ENCODE results near the gene KBTBD4. TPM values are rescaled to one million over a fixed set of nuclear protein-coding genes. Genes with fewer than 3 reads are reported as not detected.
"Not testable (repeated sequence)": the region's sequence is repeated elsewhere in the genome, so short reads cannot be mapped to it uniquely, and the experiment has no call there.

Gene KBTBD4
- total and polyA plus RNA-seq, 2 experiments from 2014 or later: 16.9 to 23.9 TPM

DNA sequence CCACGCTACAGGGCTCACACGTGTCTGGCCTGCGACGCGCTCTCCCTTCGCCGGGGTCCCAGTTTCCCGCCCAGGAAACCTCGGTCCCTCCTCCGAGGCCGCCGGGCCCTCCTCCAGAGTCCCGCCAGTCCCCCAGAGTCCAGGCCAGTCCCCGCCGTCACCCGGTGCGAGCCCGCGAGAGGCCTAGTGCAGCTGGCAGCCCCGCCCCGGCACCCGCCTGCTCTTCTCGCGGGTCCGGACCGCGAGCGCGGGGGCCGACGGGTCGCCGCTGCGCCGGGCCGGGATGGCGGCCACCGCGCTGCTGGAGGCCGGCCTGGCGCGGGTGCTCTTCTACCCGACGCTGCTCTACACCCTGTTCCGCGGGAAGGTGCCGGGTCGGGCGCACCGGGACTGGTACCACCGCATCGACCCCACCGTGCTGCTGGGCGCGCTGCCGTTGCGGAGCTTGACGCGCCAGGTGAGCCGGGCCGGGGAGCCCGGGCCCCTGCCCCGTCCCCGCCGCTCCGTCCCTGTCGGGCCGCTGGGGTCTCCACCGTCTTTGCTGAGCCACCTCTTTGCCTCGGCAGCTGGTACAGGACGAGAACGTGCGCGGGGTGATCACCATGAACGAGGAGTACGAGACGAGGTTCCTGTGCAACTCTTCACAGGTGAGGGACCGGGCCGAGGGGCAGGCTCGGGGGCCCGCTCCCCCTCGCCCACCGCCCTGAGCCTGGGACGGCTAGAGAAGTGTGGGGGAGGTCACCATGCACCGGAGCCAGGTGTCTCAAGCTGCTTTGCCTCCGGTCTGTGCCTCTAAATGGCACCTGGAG, 13.2 kb downstream of the KBTBD4 start, which contains the start of gene PTPMT1:
Gene PTPMT1, plus strand, starts transcription at position 260 of the 809 bp plus-strand sequence. Its CDS starts 24 bp downstream, at position 284.
- Histone ChIP-seq H3K27me3 (no peaks in the 10 kb centered on the region), H3K27ac (peak within 1 kb of the TSS; percentile 49), H3K36me3 (peaks cover 7% of the 10 kb centered on the region), H3K4me3 (peak within 1 kb of the TSS; percentile 65), H3K4me1 (ENCODE audit: low read depth) (no peaks in the 10 kb centered on the region), H3K9me3 (ENCODE audit: low read depth) (no peaks in the 10 kb centered on the region)
- DNase-seq (ENCODE audit: low read depth in 1 of 2, low spot score in 1 of 2): peak; percentile 79 to 89
- TF ChIP-seq, protein P1, sequence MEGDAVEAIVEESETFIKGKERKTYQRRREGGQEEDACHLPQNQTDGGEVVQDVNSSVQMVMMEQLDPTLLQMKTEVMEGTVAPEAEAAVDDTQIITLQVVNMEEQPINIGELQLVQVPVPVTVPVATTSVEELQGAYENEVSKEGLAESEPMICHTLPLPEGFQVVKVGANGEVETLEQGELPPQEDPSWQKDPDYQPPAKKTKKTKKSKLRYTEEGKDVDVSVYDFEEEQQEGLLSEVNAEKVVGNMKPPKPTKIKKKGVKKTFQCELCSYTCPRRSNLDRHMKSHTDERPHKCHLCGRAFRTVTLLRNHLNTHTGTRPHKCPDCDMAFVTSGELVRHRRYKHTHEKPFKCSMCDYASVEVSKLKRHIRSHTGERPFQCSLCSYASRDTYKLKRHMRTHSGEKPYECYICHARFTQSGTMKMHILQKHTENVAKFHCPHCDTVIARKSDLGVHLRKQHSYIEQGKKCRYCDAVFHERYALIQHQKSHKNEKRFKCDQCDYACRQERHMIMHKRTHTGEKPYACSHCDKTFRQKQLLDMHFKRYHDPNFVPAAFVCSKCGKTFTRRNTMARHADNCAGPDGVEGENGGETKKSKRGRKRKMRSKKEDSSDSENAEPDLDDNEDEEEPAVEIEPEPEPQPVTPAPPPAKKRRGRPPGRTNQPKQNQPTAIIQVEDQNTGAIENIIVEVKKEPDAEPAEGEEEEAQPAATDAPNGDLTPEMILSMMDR (IDR thresholded peaks at IDR 0.05; ENCODE audit: low read depth, low read length): no peak

DNA sequence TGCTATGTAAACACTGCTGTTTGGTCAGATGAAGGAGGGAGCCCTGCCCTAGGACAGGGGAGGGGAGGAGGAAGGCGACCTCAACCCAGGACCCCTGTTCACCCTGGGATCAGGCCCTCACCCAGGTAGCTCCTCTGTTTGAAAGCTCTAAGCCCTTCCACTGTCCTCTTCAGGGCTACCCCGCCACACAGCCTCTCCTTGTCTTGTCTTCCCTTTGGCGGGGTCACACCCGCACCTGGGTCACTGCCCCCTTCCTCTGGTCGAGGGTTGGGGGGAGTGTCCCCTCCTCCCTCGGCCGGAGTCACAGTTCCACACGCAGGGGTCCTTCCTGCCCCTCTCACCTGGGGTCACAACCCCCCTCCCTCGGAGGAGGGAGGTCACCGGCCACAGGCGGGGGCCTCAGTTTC, 13.8 kb downstream of the KBTBD4 start:
- DNase-seq (ENCODE audit: low read depth in 1 of 2, low spot score in 1 of 2): no peak
- Histone ChIP-seq H3K27ac (peak overlapping the region; percentile 49), H3K9me3 (ENCODE audit: low read depth) (no peaks in the 10 kb centered on the region), H3K4me3 (peak overlapping the region; percentile 65), H3K4me1 (ENCODE audit: low read depth) (no peaks in the 10 kb centered on the region), H3K27me3 (no peaks in the 10 kb centered on the region), H3K36me3 (peaks cover 2% of the 10 kb centered on the region)
- TF ChIP-seq, protein P1 (IDR thresholded peaks at IDR 0.05; ENCODE audit: low read depth, low read length): no peak

DNA sequence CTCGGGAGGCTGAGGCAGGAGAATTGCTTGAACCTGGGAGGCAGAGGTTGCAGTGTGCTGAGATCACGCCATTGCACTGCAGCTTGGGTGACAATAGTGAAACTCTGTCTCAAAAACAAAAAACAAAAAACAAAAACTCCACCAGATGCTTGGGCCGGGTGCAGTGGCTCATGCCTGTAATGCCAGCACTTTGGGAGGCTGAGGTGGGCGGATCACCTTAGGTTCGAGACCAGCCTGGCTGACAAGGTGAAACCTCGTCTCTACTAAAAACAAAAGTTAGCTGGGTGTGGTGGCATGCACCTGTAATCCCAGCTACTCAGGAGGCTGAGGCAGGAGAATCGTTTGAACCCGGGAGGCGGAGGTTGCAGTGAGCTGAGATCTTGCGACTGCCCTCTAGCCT, 14.4 kb downstream of the KBTBD4 start:
- H3K9me3 ChIP-seq (ENCODE audit: low read depth); H3K27me3 ChIP-seq; H3K4me3 ChIP-seq; H3K27ac ChIP-seq; H3K36me3 ChIP-seq; DNase-seq (ENCODE audit: low read depth in 1 of 2, low spot score in 1 of 2); H3K4me1 ChIP-seq (ENCODE audit: low read depth): not testable (repeated sequence)

DNA sequence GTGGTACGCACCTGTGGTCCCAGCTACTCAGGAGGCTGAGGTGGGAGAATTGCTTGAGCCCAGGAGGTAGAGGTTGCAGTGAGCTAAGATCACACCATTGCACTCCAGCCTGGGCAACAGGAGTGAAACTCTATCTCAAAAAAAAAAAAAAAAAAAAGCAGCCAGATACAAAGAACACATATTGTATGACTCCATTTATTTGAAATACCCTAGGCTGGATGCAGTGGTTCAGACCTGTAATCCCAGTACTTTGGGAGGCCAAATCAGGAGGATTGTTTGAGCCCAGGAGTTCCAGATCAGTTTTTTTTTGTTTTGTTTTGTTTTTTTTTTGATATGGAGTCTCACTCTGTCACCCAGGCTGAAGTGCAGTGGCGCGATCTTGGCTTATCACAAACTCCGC, 16.4 kb downstream of the KBTBD4 start:
- not testable (repeated sequence) for H3K27me3 ChIP-seq; H3K36me3 ChIP-seq; DNase-seq (ENCODE audit: low read depth in 1 of 2, low spot score in 1 of 2); H3K4me1 ChIP-seq (ENCODE audit: low read depth); H3K27ac ChIP-seq; H3K4me3 ChIP-seq; H3K9me3 ChIP-seq (ENCODE audit: low read depth)

DNA sequence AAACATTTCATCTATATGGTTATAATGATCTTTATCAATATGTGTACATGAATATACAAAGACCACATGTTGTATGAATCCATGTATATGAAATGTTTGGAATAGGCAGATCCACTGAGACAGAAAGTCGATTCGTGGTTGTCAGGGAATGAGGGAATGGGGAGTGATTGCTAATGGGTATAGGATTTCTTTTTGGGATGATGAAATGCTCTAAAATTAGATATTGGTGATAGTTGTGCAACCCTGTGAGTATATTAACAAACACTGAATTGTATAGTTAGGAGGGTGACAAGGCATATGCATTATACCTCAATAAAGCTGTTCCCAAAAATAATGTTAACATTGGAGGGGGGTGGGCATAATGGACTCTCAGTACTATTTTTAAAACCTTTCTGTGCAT, 18.3 kb downstream of the KBTBD4 start:
- Histone ChIP-seq H3K27me3 (no peaks in the 10 kb centered on the region), H3K27ac (no peak overlapping the region), H3K36me3 (no peaks in the 10 kb centered on the region), H3K9me3 (ENCODE audit: low read depth) (no peaks in the 10 kb centered on the region), H3K4me1 (ENCODE audit: low read depth) (no peaks in the 10 kb centered on the region), H3K4me3 (no peak overlapping the region)
- no peak for DNase-seq (ENCODE audit: low read depth in 1 of 2, low spot score in 1 of 2)
- TF ChIP-seq, protein P1 (IDR thresholded peaks at IDR 0.05; ENCODE audit: low read depth, low read length): no peak

DNA sequence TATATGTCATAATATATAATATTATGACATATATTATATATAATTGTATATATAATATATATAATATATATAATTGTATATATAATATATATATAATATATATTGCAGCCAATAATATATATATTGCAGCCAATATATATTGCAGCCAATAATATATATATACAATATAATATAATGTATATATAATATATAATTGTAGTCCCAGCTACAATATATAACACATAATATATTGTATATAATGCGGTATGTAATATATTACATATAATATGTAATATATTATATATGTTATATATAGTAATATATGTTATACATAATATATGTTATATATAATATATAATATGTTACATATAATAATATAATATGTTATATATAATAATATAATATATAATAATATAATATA, 20.1 kb downstream of the KBTBD4 start:
- peaks cover under 1% of the 10 kb centered on the region for H3K4me1 ChIP-seq (ENCODE audit: low read depth)
- no peaks in the 10 kb centered on the region for H3K9me3 ChIP-seq (ENCODE audit: low read depth)
- TF ChIP-seq, protein P1 (IDR thresholded peaks at IDR 0.05; ENCODE audit: low read depth, low read length): no peak
- no peaks in the 10 kb centered on the region for H3K27me3 ChIP-seq
- no peak overlapping the region for H3K27ac ChIP-seq
- DNase-seq (ENCODE audit: low read depth in 1 of 2, low spot score in 1 of 2): no peak
- H3K4me3 ChIP-seq: no peak overlapping the region
- no peaks in the 10 kb centered on the region for H3K36me3 ChIP-seq

DNA sequence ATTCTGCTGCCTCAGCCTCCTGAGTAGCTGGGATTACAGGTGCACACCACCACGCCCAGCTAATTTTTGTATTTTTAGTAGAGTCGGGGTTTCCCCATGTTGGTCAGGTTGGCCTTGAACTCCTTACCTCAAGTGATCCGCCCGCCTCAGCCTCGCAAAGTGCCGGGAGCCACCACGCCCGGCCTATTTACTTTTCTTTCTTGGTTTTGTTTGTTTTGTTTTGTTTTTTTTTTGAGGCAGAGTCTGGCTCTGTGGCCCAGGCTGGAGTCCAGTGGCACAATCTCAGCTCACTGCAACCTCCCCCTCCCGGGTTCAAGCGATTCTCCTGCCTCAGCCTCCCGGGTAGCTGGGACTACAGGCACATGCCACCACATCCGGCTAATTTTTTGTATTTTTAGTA, 21.8 kb downstream of the KBTBD4 start:
- not testable (repeated sequence) for DNase-seq (ENCODE audit: low read depth in 1 of 2, low spot score in 1 of 2); H3K4me1 ChIP-seq (ENCODE audit: low read depth); H3K4me3 ChIP-seq; H3K27ac ChIP-seq; H3K9me3 ChIP-seq (ENCODE audit: low read depth); H3K36me3 ChIP-seq; H3K27me3 ChIP-seq

Data from cardiac muscle cell (in vitro differentiated cells and primary cell).